Stomach (tissue), 9 donors: ENCODE results near the gene PTPRF. TPM values are rescaled to one million over a fixed set of nuclear protein-coding genes. Genes with fewer than 3 reads are reported as not detected.

Experiments used
- DNase-seq, 2 donors: peaks; one replicate each; pipeline versions ENCODE4 v3.0.0 to v3.0.0-alpha.2; 2013 to 2019
- H3K27ac ChIP-seq, 5 donors: fragments of 200-600 bp in 4 of 5; sonication (generic) in 4 of 5; one replicate each; pipeline ENCODE4 v1.5.1; 2013 to 2019; ENCODE audit warnings: mild to moderate bottlenecking in 1 of 5, moderate library complexity in 1 of 5
- H3K27me3 ChIP-seq, 3 donors: fragments of 200-600 bp; sonication (generic); one replicate each; pipeline ENCODE4 v1.5.1; 2017 to 2019; ENCODE audit warnings: mixed run types in 1 of 3
- H3K36me3 ChIP-seq, 4 donors: fragments of 200-600 bp; sonication (generic); 1 replicate in 3 of 4; 2 replicates in 1 of 4; pipeline ENCODE4 v1.5.1; 2016 to 2019
- H3K4me1 ChIP-seq, 4 donors: fragments of 200-600 bp; sonication (generic); one replicate each; pipeline ENCODE4 v1.5.1; 2016 to 2019
- H3K4me3 ChIP-seq, 4 donors: fragments of 200-600 bp; sonication (generic) in 3 of 4; one replicate each; pipeline ENCODE4 v1.5.1; 2016 to 2019; ENCODE audit warnings: mild to moderate bottlenecking in 1 of 4
- H3K9me3 ChIP-seq, 4 donors: fragments of 200-600 bp; sonication (generic); one replicate each; pipeline ENCODE4 v1.5.1; 2016 to 2019
- CTCF ChIP-seq, 7 experiments: fragments of 450-650 bp in 4 of 7; fragments of 200-600 bp in 3 of 7; sonication (generic) in 3 of 7; IDR thresholded peaks; one replicate each; pipeline ENCODE4 v1.5.1; 2016 to 2019; ENCODE audit warnings: antibody characterized with exemption in 7 of 7, control low read depth in 2 of 7, mild to moderate bottlenecking in 1 of 7
- EP300 ChIP-seq: sonication (generic); formaldehyde crosslinking; IDR thresholded peaks from one replicate; pipeline ENCODE4 v1.6.1; 2017; ENCODE audit warnings: antibody characterized with exemption
- POLR2A ChIP-seq, 4 donors: fragments of 450-650 bp; IDR thresholded peaks; one replicate each; pipeline ENCODE4 v1.6.1; 2016; ENCODE audit warnings: antibody characterized with exemption in 4 of 4, control low read depth in 2 of 4, mild to moderate bottlenecking in 1 of 4, moderate library complexity in 1 of 4
- POLR2AphosphoS5 ChIP-seq, 3 donors: sonication (generic); formaldehyde crosslinking; IDR thresholded peaks; one replicate each; pipeline ENCODE4 v1.6.1; 2016; ENCODE audit warnings: antibody characterized with exemption in 3 of 3
- WGBS, 5 donors: extraction: QIAGEN DNeasy Blood & Tissue Kit in 3 of 5; methylation state at CpG; one replicate each; pipeline versions ENCODE4 v1.1.5 to v1.1.7; 2013 to 2018; 5-methylcytosine and 5-hydroxymethylcytosine counted together
- intact Hi-C: fragments of 100-400 bp; cut with DNase I; formaldehyde crosslinking; loops from one replicate; pipeline ENCODE4 v1.15.1; 2023; ENCODE audit warnings: low total_unique reads
- polyA plus RNA-seq, 3 donors: library from polyadenylated mRNA; stranded (reverse); fragments of 200-250 nt; gene quantifications; one replicate each; pipeline ENCODE4 v1.2.3, GENCODE V29; 2013
- total RNA-seq, 5 donors: library from RNA; depleted of rRNA; stranded (reverse); fragments of >200 nt; gene quantifications; one replicate each; pipeline versions ENCODE4 v1.1.0 to v1.2.3, GENCODE V29; 2014 to 2016
- donor health status: healthy with polysubstance abuse.
- donor health status: Bipolar disorder and iron deficiency.
- donor health status: healthy.

The PTPRF gene
- total and polyA plus RNA-seq, 8 donors = 11.3 to 282 (median 82.0) TPM

GRCh38 chr1:43558346-43558841, 27.7 kb downstream of the PTPRF start:
- DNase-seq = peak in 1 of 2 donors; percentile 89
- Histone ChIP-seq H3K27ac (peak overlapping the region; percentile 59 to 77 (median 72)), H3K27me3 (no peaks in the 10 kb centered on the region), H3K4me1 (peaks cover 22 to 57% (median 36%) of the 10 kb centered on the region in 4 donors), H3K4me3 (no peak overlapping the region), H3K9me3 (no peaks in the 10 kb centered on the region), H3K36me3 (peaks cover 0 to 34% (median 29%) of the 10 kb centered on the region in 4 donors)
- TF ChIP-seq EP300 (no peak), POLR2A (IDR thresholded peaks at IDR 0.05) (no peak), CTCF (IDR thresholded peaks at IDR 0.05) (no peak), POLR2AphosphoS5 (IDR thresholded peaks at IDR 0.05) (no peak)
- intact Hi-C loops = no loop called here
- 30 to 90% (median 41%) methylated on average over 2 to 21 of the region's 21 CpGs for WGBS, 5 donors

- peaks cover 0 to 21% (median 17%) of the 10 kb centered on the region in 4 donors for H3K36me3 ChIP-seq
- H3K27ac ChIP-seq = no peak overlapping the region
Observed at GRCh38 chr1:43559714-43560113, 29.0 kb downstream of the PTPRF start.

GRCh38 chr1:43560286-43560685, 29.6 kb downstream of the PTPRF start:
- Histone ChIP-seq H3K36me3 (peaks cover 0 to 20% (median 13%) of the 10 kb centered on the region in 4 donors), H3K9me3 (no peaks in the 10 kb centered on the region), H3K4me1 (peaks cover 39 to 60% (median 54%) of the 10 kb centered on the region in 4 donors), H3K4me3 (no peak overlapping the region), H3K27me3 (peaks cover 0 to under 1% (median 0%) of the 10 kb centered on the region in 3 donors), H3K27ac (no peak overlapping the region)
- TF ChIP-seq CTCF (IDR thresholded peaks at IDR 0.05) (no peak), POLR2AphosphoS5 (IDR thresholded peaks at IDR 0.05) (no peak), POLR2A (IDR thresholded peaks at IDR 0.05) (no peak), EP300 (no peak)
- 72 to 87% (median 81%) methylated on average over 1 to 6 of the region's 6 CpGs for WGBS, 5 donors
- no peak for DNase-seq
- intact Hi-C loops = no loop called here

More at GRCh38 chr1:43559714-43560113, 29.0 kb downstream of the PTPRF start:
- no peak for DNase-seq
- Histone ChIP-seq H3K4me1 (peaks cover 33 to 57% (median 48%) of the 10 kb centered on the region in 4 donors), H3K9me3 (no peaks in the 10 kb centered on the region), H3K4me3 (no peak overlapping the region), H3K27me3 (no peaks in the 10 kb centered on the region)
- TF ChIP-seq POLR2AphosphoS5 (IDR thresholded peaks at IDR 0.05) = no peak
- TF ChIP-seq POLR2A (IDR thresholded peaks at IDR 0.05) = no peak
- no peak for TF ChIP-seq EP300
- no peak for TF ChIP-seq CTCF (IDR thresholded peaks at IDR 0.05)
- 85 to 96% (median 93%) methylated on average over 6 of the region's 6 CpGs for WGBS, 5 donors
- intact Hi-C loops = no loop called here

GRCh38 chr1:43563876-43564539, 33.3 kb downstream of the PTPRF start:
- intact Hi-C loops = no loop called here

More at GRCh38 chr1:43563876-43564539, 33.3 kb downstream of the PTPRF start:
- Histone ChIP-seq H3K27me3 (peaks cover 0 to 8% (median 0%) of the 10 kb centered on the region in 3 donors), H3K9me3 (no peaks in the 10 kb centered on the region), H3K27ac (peak overlapping the region; percentile 14 to 67 (median 57)), H3K36me3 (peaks cover 0 to 14% (median 2%) of the 10 kb centered on the region in 4 donors), H3K4me1 (peaks cover 26 to 53% (median 40%) of the 10 kb centered on the region in 4 donors), H3K4me3 (no peak overlapping the region)
- peak in 1 of 2 donors; percentile 85 for DNase-seq
- 51 to 64% (median 60%) methylated on average over 19 of the region's 19 CpGs for WGBS, 5 donors
- no peak for TF ChIP-seq POLR2AphosphoS5 (IDR thresholded peaks at IDR 0.05)
- TF ChIP-seq EP300 = no peak
- TF ChIP-seq CTCF (IDR thresholded peaks at IDR 0.05) = no peak
- no peak for TF ChIP-seq POLR2A (IDR thresholded peaks at IDR 0.05)
